MCF 10A (cell line): ENCODE measurements around the gene ABCC9. TPM values are rescaled to one million over a fixed set of nuclear protein-coding genes. Genes with fewer than 3 reads are reported as not detected.

ENCODE experiments used
- BruUV-seq: library from RNA; stranded (reverse); fragments of 400-500 nt; replicated peaks from 2 replicates; lab custom pipeline; 2021; lab: Mats Ljungman, UMichigan
- CTCF ChIA-PET: fragments of 300-600 bp; sonication (Branson Sonifier 250); formaldehyde crosslinking; extraction: SDS; loops from one replicate; lab custom pipeline; 2021; ENCODE audit warnings: antibody characterized with exemption, inconsistent platforms; lab: Yijun Ruan, JAX
- POLR2A ChIA-PET: fragments of 300-600, 350-650 bp; sonication (Branson Sonifier 250); formaldehyde crosslinking; extraction: SDS; loops from one replicate; lab custom pipeline; 2020; ENCODE audit warnings: antibody characterized with exemption, inconsistent platforms; lab: Yijun Ruan, JAX
- DNase-seq: peaks from one replicate; pipeline ENCODE4 v3.0.0-alpha.2; 2018; ENCODE audit not compliant: unreplicated experiment
- H3K27ac Mint-ChIP-seq: one replicate; pipeline ENCODE4 v1.8.0; 2022; ENCODE audit warnings: mild to moderate bottlenecking, low read depth, mixed read lengths; ENCODE audit not compliant: unreplicated experiment
- H3K27me3 Mint-ChIP-seq: one replicate; pipeline ENCODE4 v1.8.0; 2022; ENCODE audit warnings: mixed read lengths; ENCODE audit not compliant: insufficient read depth, unreplicated experiment
- H3K36me3 Mint-ChIP-seq: one replicate; pipeline ENCODE4 v1.8.0; 2022; ENCODE audit warnings: mild to moderate bottlenecking, moderate library complexity, mixed read lengths; ENCODE audit not compliant: insufficient read depth, unreplicated experiment
- H3K4me1 Mint-ChIP-seq: one replicate; pipeline ENCODE4 v1.8.0; 2022; ENCODE audit warnings: mixed read lengths; ENCODE audit not compliant: insufficient read depth, unreplicated experiment
- H3K4me3 Mint-ChIP-seq: one replicate; pipeline ENCODE4 v1.8.0; 2022; ENCODE audit warnings: mild to moderate bottlenecking, moderate library complexity, mixed read lengths; ENCODE audit not compliant: unreplicated experiment
- H3K9me3 Mint-ChIP-seq: one replicate; pipeline ENCODE4 v1.8.0; 2022; ENCODE audit warnings: mixed read lengths; ENCODE audit not compliant: unreplicated experiment
- intact Hi-C: fragments of 100-400 bp; cut with micrococcal nuclease; formaldehyde crosslinking; loops from 2 replicates; pipeline ENCODE4 v1.14.1; 2022
- total RNA-seq: library from RNA; stranded (reverse); gene quantifications from 2 replicates; pipeline ENCODE4 v1.2.3, GENCODE V29; 2022
- TF ChIP-seq, protein P1 (sequence below): fragments of 200-600 bp; IDR thresholded peaks from one replicate; pipeline ENCODE4 v1.8.0; 2022; ENCODE audit warnings: antibody characterized with exemption, mild to moderate bottlenecking; ENCODE audit not compliant: unreplicated experiment

ABCC9 gene
- total RNA-seq, 1 experiment from 2014 or later: 0.12 TPM

DNA sequence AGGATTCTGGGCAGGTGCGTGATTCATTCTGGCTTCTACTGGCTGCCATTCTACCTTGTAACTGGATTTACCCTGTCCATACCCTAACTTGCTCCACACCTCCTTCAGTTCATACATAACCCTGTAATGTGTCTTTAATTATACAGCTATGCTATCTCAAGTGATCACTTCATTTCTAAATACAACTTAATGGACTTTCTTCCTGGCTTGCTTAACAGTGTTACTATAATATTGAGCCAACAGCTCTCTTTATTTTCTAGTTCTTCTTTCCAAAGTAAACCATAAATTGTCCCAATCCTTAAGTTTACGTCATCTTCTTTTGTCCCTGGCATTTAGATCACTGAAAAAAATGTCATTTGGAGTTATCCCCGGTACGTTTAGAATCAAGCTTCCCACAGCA, 90.8 kb downstream of the ABCC9 start:
- no peak overlapping the region for H3K4me3 Mint-ChIP-seq
- H3K27me3 Mint-ChIP-seq: peaks cover 19% of the 10 kb centered on the region
- TF ChIP-seq, protein P1, sequence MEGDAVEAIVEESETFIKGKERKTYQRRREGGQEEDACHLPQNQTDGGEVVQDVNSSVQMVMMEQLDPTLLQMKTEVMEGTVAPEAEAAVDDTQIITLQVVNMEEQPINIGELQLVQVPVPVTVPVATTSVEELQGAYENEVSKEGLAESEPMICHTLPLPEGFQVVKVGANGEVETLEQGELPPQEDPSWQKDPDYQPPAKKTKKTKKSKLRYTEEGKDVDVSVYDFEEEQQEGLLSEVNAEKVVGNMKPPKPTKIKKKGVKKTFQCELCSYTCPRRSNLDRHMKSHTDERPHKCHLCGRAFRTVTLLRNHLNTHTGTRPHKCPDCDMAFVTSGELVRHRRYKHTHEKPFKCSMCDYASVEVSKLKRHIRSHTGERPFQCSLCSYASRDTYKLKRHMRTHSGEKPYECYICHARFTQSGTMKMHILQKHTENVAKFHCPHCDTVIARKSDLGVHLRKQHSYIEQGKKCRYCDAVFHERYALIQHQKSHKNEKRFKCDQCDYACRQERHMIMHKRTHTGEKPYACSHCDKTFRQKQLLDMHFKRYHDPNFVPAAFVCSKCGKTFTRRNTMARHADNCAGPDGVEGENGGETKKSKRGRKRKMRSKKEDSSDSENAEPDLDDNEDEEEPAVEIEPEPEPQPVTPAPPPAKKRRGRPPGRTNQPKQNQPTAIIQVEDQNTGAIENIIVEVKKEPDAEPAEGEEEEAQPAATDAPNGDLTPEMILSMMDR: no peak
- no peak for DNase-seq
- CTCF ChIA-PET: interaction anchor here (1.6 kb wide), 1 partner anchor 11 kb away, joined by 3 read pairs; no protein-coding TSS in a partner anchor
- peaks cover 6% of the 10 kb centered on the region for H3K4me1 Mint-ChIP-seq
- intact Hi-C loops: no loop called here
- H3K36me3 Mint-ChIP-seq: no peaks in the 10 kb centered on the region
- POLR2A ChIA-PET: no interaction called here
- BruUV-seq: no TSS peak
- no peaks in the 10 kb centered on the region for H3K9me3 Mint-ChIP-seq
- H3K27ac Mint-ChIP-seq: no peak overlapping the region

DNA sequence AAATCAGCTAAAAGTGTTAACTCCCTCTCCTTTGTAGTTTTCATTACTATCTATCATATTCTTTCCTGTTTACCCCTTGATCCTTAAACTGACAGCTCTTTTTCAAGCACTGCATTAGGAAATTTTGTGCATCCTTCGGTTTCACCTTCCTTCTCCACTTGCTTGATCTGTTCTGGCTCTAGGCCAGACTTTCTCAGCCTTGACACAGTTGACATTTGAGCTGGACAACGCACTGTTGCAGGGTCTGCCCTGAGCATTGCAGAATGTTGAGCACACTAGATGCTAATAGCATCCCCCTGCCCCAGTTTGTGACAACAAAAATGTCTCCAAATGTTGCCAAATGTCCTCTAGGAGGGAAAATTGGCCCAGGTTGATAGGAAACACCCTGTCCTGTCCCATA, 91.3 kb downstream of the ABCC9 start:
- H3K9me3 Mint-ChIP-seq: no peaks in the 10 kb centered on the region
- no peak overlapping the region for H3K4me3 Mint-ChIP-seq
- no TSS peak for BruUV-seq
- H3K4me1 Mint-ChIP-seq: peaks cover 6% of the 10 kb centered on the region
- TF ChIP-seq, protein P1: no peak
- H3K36me3 Mint-ChIP-seq: no peaks in the 10 kb centered on the region
- POLR2A ChIA-PET: interaction anchor here (0.7 kb wide), 1 partner anchor 49 kb away, joined by 3 read pairs; no protein-coding TSS in a partner anchor
- DNase-seq: peak; percentile 14
- no peak overlapping the region for H3K27ac Mint-ChIP-seq
- peaks cover 19% of the 10 kb centered on the region for H3K27me3 Mint-ChIP-seq
- CTCF ChIA-PET: interaction anchor here (1.6 kb wide), 1 partner anchor 12 kb away, joined by 3 read pairs; no protein-coding TSS in a partner anchor
- intact Hi-C loops: no loop called here

DNA sequence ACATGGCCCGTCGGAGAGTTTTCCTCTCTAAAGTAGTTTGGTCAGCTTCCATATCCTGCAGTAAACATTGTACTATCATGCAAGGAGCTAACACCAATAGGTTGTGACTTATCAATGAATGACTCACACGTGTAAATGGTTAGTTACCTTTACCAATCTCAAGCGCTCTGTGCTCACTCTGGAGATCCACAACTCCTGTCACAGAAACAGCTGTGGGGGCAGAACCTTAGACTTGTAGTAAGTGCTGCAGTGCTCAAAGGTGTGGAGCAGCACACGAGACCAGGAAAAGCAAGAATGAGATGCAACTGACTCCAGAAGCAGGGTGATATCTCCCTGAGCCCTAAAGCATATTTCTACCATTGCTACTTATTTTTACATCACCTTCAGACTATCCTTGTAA, 93.0 kb downstream of the ABCC9 start:
- H3K27me3 Mint-ChIP-seq: peaks cover 19% of the 10 kb centered on the region
- TF ChIP-seq, protein P1: no peak
- ChIA-PET CTCF (no interaction called here), POLR2A (no interaction called here)
- no peak overlapping the region for H3K4me3 Mint-ChIP-seq
- peaks cover 6% of the 10 kb centered on the region for H3K4me1 Mint-ChIP-seq
- no peaks in the 10 kb centered on the region for H3K9me3 Mint-ChIP-seq
- no TSS peak for BruUV-seq
- intact Hi-C loops: no loop called here
- H3K27ac Mint-ChIP-seq: no peak overlapping the region
- H3K36me3 Mint-ChIP-seq: no peaks in the 10 kb centered on the region
- no peak for DNase-seq

DNA sequence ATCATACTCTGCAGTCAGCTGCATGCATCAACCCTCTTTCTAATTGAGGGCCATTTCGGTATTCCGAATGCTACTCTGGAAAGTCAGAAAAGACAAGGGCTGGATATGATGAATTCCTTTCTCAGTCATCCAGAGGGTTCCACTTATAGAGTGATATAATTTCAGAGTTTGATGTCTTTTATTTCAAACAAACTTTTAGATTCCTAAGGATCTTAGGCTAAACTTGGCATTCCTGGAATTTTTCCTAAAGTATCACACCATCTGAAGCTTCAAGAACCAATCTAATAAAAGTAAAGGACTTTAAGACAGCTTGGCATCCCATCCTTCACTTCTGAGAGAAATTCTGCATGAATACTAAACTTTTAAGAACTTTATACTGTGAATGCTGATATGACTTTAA, 97.4 kb downstream of the ABCC9 start:
- ChIA-PET POLR2A (no interaction called here), CTCF (no interaction called here)
- Mint-ChIP-seq H3K27ac (no peak overlapping the region), H3K36me3 (no peaks in the 10 kb centered on the region), H3K4me3 (no peak overlapping the region), H3K9me3 (no peaks in the 10 kb centered on the region), H3K4me1 (no peaks in the 10 kb centered on the region), H3K27me3 (peaks cover 41% of the 10 kb centered on the region)
- TF ChIP-seq, protein P1: no peak
- no peak for DNase-seq
- intact Hi-C loops: no loop called here
- BruUV-seq: no TSS peak
